HepG2 (cell line): Measurements from ENCODE around the gene PRKG1. TPM values are rescaled to one million over a fixed set of nuclear protein-coding genes. Genes with fewer than 3 reads are reported as not detected.

ENCODE experiments used
- ATAC-seq: fragments of 200-7000 bp; cut with Tn5 transposase; 3 replicates; pipeline ENCODE4 v1.9.1; 2020; ENCODE audit warnings: mild to moderate bottlenecking, moderate library complexity
- BruUV-seq: library from RNA; stranded (reverse); fragments of 400-500 nt; replicated peaks from 2 replicates; lab custom pipeline; 2021; lab: Mats Ljungman, UMichigan
- CTCF ChIA-PET: fragments of 300-600 bp; formaldehyde crosslinking; extraction: SDS; loops from one replicate; lab custom pipeline; 2021; ENCODE audit warnings: low total read pairs, inconsistent platforms, low intra/inter-chr PET ratio; lab: Yijun Ruan, JAX
- POLR2A ChIA-PET: fragments of 350-600 bp; sonication (Branson Sonifier 250); formaldehyde crosslinking; loops from one replicate; lab custom pipeline; 2020; ENCODE audit warnings: antibody characterized with exemption, inconsistent platforms; lab: Yijun Ruan, JAX
- DNase-seq: peaks from one replicate; pipeline ENCODE4 v3.0.0-alpha.2; 2015; ENCODE audit warnings: low spot score
- FAIRE-seq: peaks from 3 replicates; lab custom pipeline; 2011; peaks lifted over from hg19 to GRCh38; lab: Jason Lieb, UNC
- H2AFZ ChIP-seq: one replicate; pipeline ENCODE4 v1.6.1; 2011; ENCODE audit warnings: low read length, inconsistent platforms
- H3K27ac ChIP-seq: fragments of 300-600 bp; 3 replicates; pipeline ENCODE4 v1.8.0; 2011; ENCODE audit warnings: mixed run types, mild to moderate bottlenecking, mixed read lengths, low read length, inconsistent platforms; ENCODE audit not compliant: insufficient read depth; ENCODE audit errors: extremely low read length
- H3K27me3 ChIP-seq, 2 experiments: fragments of 200-600 bp in 1 of 2; 2 replicates in 1 of 2; 3 replicates in 1 of 2; pipeline versions ENCODE4 v1.6.0 to v1.8.0; 2011; ENCODE audit warnings: low read length in 2 of 2, mild to moderate bottlenecking in 2 of 2, moderate library complexity in 2 of 2, inconsistent platforms in 1 of 2; ENCODE audit not compliant: insufficient read depth in 2 of 2, control insufficient read depth in 1 of 2
- H3K36me3 ChIP-seq, 2 experiments: fragments of 200-600 bp in 1 of 2; replicated peaks in 1 of 2; 2 replicates in 1 of 2; 3 replicates in 1 of 2; pipeline versions ENCODE4 v1.5.1 to v1.8.0; 2011; ENCODE audit warnings: low read length in 2 of 2, inconsistent platforms in 1 of 2; ENCODE audit not compliant: insufficient read depth in 2 of 2, control insufficient read depth in 1 of 2
- H3K4me1 ChIP-seq: 2 replicates; pipeline ENCODE4 v1.5.1; 2012; ENCODE audit warnings: low read length, inconsistent platforms; ENCODE audit not compliant: insufficient read depth
- H3K4me2 ChIP-seq: 2 replicates; pipeline ENCODE4 v1.6.0; 2011; ENCODE audit warnings: low read depth, low read length, inconsistent platforms
- H3K4me3 ChIP-seq, 3 experiments: fragments of 200-600 bp in 1 of 3; sonication (generic), shearing (Covaris generic) in 1 of 3; replicated peaks in 1 of 3; 2 replicates each; pipeline ENCODE4 v1.5.1; 2011 to 2016; ENCODE audit warnings: low read length in 3 of 3, inconsistent platforms in 2 of 3, low read depth in 2 of 3, mild to moderate bottlenecking in 2 of 3, control low read depth in 1 of 3, mixed read lengths in 1 of 3; ENCODE audit not compliant: insufficient read depth in 1 of 3
- H3K79me2 ChIP-seq: one replicate; pipeline ENCODE4 v1.6.1; 2011; ENCODE audit warnings: low read length, inconsistent platforms; ENCODE audit not compliant: insufficient read depth
- H3K9ac ChIP-seq: 2 replicates; pipeline ENCODE4 v1.6.0; 2011; ENCODE audit warnings: mild to moderate bottlenecking, low read depth, low read length, inconsistent platforms; ENCODE audit not compliant: insufficient read depth
- H3K9me3 ChIP-seq: 2 replicates; pipeline ENCODE4 v1.5.1; 2012; ENCODE audit warnings: mild to moderate bottlenecking, low read length
- H4K20me1 ChIP-seq: 2 replicates; pipeline ENCODE4 v1.6.0; 2011; ENCODE audit warnings: inconsistent platforms, mild to moderate bottlenecking, low read length, moderate library complexity; ENCODE audit not compliant: insufficient read depth
- PATZ1 ChIP-seq: sonication (generic); formaldehyde crosslinking; IDR thresholded peaks from 2 replicates; pipeline ENCODE4 v1.4.0; 2020; ENCODE audit warnings: missing genetic modification reagents
- SPEN ChIP-seq: sonication (generic); formaldehyde crosslinking; IDR thresholded peaks from 2 replicates; pipeline ENCODE4 v1.5.1; 2020; ENCODE audit warnings: low read depth, mild to moderate bottlenecking, missing genetic modification reagents
- ZBTB33 ChIP-seq: sonication (generic); formaldehyde crosslinking; IDR thresholded peaks from 2 replicates; pipeline ENCODE4 v1.4.0; 2020; ENCODE audit warnings: missing genetic modification reagents
- ZNF34 ChIP-seq: sonication (generic); formaldehyde crosslinking; IDR thresholded peaks from 2 replicates; pipeline ENCODE4 v1.4.0; 2020; ENCODE audit warnings: mild to moderate bottlenecking, missing genetic modification reagents, borderline replicate concordance
- ZNF615 ChIP-seq: sonication (generic); formaldehyde crosslinking; IDR thresholded peaks from 2 replicates; pipeline ENCODE4 v1.5.0; 2020; ENCODE audit warnings: mild to moderate bottlenecking, missing genetic modification reagents, borderline replicate concordance
- ZNF619 ChIP-seq: sonication (generic); formaldehyde crosslinking; IDR thresholded peaks from 2 replicates; pipeline ENCODE4 v1.4.0; 2020; ENCODE audit warnings: mild to moderate bottlenecking, missing genetic modification reagents
- ZSCAN25 ChIP-seq: sonication (generic); formaldehyde crosslinking; IDR thresholded peaks from 2 replicates; pipeline ENCODE4 v1.8.0; 2022; ENCODE audit warnings: mild to moderate bottlenecking, missing genetic modification reagents
- ZSCAN29 ChIP-seq: sonication (generic); formaldehyde crosslinking; conservative IDR thresholded peaks from 2 replicates; pipeline ENCODE4 v1.4.0; 2020; ENCODE audit warnings: mild to moderate bottlenecking, missing genetic modification reagents
- WGBS: methylation state at CpG from one replicate; pipeline ENCODE4 v1.1.6; 2017; ENCODE audit warnings: low lambda C conversion rate; 5-methylcytosine and 5-hydroxymethylcytosine counted together
- in situ Hi-C: cut with HindIII; loops from 2 replicates; pipeline ENCODE4 v1.10.0; 2017; ENCODE audit warnings: low pct_unique_long_range_greater_than_20kb; ENCODE audit not compliant: extremely low pct_ligation_motif_present
- intact Hi-C: fragments of 100-400 bp; cut with micrococcal nuclease; formaldehyde crosslinking; loops from one replicate; pipeline ENCODE4 v1.10.0; 2022; ENCODE audit not compliant: unreplicated experiment
- polyA plus RNA-seq, 8 experiments: library from polyadenylated mRNA; depleted of rRNA in 3 of 8; stranded (reverse) in 7 of 8; unstranded in 1 of 8; fragments of >200 nt; fragmentation: Illumina TruSeq in 4 of 8; extraction: Trizol in 4 of 8; gene quantifications; 2 replicates each; pipeline versions ENCODE4 v1.2.1 to v1.2.3, GENCODE V29; 2011 to 2016; ENCODE audit warnings: low read depth in 4 of 8, missing spikeins in 1 of 8, mixed read lengths in 1 of 8; ENCODE audit not compliant: insufficient read depth in 1 of 8
- total RNA-seq, 5 experiments: library from RNA; depleted of rRNA; stranded (reverse); fragments of >200 nt; fragmentation: Illumina TruSeq; extraction: Trizol; gene quantifications; 2 replicates each; pipeline ENCODE4 v1.2.3, GENCODE V29; 2016; ENCODE audit warnings: low read depth in 1 of 5
- TF ChIP-seq, protein P1 (sequence below): sonication (generic); formaldehyde crosslinking; IDR thresholded peaks from 2 replicates; pipeline ENCODE4 v1.4.0; 2020; ENCODE audit warnings: missing genetic modification reagents
- TF ChIP-seq, protein P2 (sequence below): sonication (generic); formaldehyde crosslinking; IDR thresholded peaks from 2 replicates; pipeline ENCODE4 v1.5.0; 2020; ENCODE audit warnings: missing genetic modification reagents

The PRKG1 gene
- total and polyA plus RNA-seq, 2 of the 13 experiments (the other 11 are each of a cell fraction or from before 2014, with no cell fraction given) = 0.01 TPM; not detected in 1

DNA sequence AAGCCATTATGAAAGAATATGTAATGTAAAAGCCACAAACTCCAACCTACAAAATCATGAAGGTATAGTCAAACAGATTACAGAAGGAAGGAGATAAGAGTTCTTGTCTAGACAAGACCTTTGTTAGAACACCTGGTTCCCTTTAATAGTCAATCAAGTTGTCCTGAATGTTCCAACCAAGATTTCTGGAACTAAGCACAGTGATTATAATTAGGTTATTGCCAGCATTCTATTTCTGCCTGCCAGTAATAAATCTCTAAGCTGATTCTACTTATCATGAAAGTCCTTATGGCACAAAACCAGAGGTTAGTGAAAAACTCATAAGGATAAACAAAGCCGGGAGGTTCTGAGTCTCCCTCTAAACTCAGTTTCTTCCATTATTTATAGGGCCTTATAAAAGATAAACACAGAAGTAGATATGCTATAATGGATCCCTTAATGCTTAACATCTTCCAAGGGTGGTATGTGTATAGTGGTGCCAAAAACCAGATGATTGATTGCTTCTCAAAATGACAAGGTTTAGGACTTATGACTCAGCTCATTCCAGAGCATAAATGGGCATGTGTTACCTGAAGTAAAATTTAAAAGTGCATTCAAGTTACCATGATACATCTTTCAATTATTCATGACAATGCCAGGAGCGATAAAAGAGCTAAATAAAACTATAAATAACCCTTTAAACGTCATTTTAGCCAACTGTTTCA, 387.9 kb downstream of the PRKG1 start:
- no peak overlapping the region for H2AFZ ChIP-seq
- TF ChIP-seq ZSCAN25 (CRISPR knock-in tag) (no peak), PATZ1 (no peak), ZBTB33 (CRISPR knock-in tag) (no peak), ZNF615 (no peak), SPEN (CRISPR knock-in tag) (no peak), ZNF619 (no peak), ZNF34 (CRISPR knock-in tag) (no peak), ZSCAN29 (CRISPR knock-in tag) (no peak)
- TF ChIP-seq, protein P1, sequence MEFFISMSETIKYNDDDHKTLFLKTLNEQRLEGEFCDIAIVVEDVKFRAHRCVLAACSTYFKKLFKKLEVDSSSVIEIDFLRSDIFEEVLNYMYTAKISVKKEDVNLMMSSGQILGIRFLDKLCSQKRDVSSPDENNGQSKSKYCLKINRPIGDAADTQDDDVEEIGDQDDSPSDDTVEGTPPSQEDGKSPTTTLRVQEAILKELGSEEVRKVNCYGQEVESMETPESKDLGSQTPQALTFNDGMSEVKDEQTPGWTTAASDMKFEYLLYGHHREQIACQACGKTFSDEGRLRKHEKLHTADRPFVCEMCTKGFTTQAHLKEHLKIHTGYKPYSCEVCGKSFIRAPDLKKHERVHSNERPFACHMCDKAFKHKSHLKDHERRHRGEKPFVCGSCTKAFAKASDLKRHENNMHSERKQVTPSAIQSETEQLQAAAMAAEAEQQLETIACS (CRISPR knock-in tag) = no peak
- TF ChIP-seq, protein P2, sequence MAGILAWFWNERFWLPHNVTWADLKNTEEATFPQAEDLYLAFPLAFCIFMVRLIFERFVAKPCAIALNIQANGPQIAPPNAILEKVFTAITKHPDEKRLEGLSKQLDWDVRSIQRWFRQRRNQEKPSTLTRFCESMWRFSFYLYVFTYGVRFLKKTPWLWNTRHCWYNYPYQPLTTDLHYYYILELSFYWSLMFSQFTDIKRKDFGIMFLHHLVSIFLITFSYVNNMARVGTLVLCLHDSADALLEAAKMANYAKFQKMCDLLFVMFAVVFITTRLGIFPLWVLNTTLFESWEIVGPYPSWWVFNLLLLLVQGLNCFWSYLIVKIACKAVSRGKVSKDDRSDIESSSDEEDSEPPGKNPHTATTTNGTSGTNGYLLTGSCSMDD (CRISPR knock-in tag) = no peak
- TF ChIP-seq, all 625 proteins: peak for 0
- BruUV-seq = no TSS peak
- H3K36me3 ChIP-seq = no peaks in the 10 kb centered on the region
- H3K4me1 ChIP-seq = no peaks in the 10 kb centered on the region
- H3K4me2 ChIP-seq = no peak overlapping the region
- intact Hi-C loops (no loop called here), in situ Hi-C loops (no loop called here)
- ATAC-seq (no peak), FAIRE-seq (no peak), DNase-seq (no peak)
- ChIA-PET CTCF (no interaction called here), POLR2A (no interaction called here)
- no peaks in the 10 kb centered on the region for H3K79me2 ChIP-seq
- no peaks in the 10 kb centered on the region for H4K20me1 ChIP-seq
- no peak overlapping the region for H3K27ac ChIP-seq
- H3K4me3 ChIP-seq = no peak overlapping the region
- H3K9me3 ChIP-seq = no peaks in the 10 kb centered on the region
- 0% methylated on average over 3 of the region's 3 CpGs for WGBS
- H3K27me3 ChIP-seq = no peaks in the 10 kb centered on the region
- H3K9ac ChIP-seq = no peak overlapping the region
